GM19099 (cell line): ENCODE data around the gene CDS2.

Experiments used
- POLR2A ChIP-seq: IDR thresholded peaks from 3 replicates; pipeline ENCODE4 v1.6.1; 2011; ENCODE audit warnings: low read depth; ENCODE audit not compliant: insufficient read length; ENCODE audit errors: extremely low read depth

Gene CDS2

DNA sequence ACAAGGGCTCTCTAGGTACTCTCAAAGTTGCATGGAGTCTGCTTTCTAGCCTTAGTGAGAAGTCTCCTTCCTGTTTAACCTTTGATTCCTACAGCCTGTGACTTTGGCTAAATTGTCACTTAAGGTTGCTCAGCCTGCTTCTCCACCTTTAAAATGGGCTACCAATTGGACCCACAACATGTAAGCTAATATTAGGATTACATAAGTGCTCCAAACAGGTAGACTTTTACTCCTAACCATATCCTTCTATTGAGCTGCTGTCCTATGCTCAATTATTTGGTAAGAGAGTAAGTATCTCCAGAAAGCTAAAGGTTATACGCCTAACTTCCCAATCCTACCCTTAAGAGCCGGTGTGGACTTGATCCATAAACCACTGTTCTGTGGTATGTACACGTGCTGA is 9.9 kb upstream of the CDS2 start:
- TF ChIP-seq POLR2A, result no peak

DNA sequence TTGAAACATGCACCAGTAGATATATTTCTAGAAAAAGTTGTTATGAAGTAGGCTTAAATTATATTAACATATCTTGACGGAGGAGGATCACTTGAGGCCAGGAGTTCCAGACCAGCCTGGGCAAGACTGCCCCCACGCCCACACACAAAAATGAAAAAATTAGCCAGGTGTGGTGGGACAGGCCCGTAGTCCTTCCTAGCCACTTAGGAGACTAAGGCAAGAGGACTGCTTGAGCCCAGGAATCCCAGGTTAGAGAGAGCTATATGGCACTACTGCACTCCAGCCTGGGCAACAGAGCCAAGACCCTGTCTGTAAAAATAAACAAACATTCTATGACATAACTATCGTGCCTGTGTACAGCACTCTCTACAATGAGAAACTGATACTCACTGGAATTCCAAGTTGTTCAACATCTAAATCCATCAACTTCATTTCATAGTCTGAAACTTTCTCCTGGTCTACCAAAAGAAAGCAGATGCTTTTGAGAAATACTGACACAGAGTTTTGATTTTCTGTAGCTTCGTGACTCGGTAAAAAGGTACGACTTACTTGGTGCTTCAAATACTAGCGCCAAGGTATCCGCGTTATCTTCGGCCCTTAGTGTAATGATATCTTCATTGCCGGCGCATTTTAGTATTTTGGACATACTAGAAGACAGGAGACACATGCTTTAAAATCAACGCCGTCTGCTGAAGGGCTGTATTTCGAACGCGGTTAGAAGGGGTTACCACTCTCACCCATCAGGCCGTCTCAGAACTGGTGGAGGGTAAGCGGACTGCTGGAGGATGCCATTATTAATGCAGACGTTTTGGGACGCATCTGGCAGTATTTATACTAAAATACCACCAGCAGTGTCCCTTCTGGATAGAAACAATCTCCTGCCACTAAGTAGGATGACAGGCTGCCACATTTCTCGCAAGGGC is 8.3 kb upstream of the CDS2 start:
- TF ChIP-seq POLR2A, result no peak

DNA sequence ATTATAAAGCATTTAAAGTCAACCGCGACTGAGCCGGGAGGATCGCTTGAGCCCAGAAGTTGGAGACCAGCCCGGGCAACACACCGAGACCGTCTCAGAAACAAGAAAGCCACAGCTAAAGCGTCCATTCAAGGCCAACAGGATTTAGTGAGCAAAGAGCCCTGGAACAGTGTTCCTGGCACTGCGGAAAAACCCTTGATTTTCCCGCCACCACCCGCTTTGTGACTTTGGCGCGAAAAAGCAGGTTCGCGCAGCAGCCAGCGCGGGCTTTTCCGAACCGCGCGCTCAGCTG is 7.7 kb upstream of the CDS2 start:
- no peak for TF ChIP-seq POLR2A

DNA sequence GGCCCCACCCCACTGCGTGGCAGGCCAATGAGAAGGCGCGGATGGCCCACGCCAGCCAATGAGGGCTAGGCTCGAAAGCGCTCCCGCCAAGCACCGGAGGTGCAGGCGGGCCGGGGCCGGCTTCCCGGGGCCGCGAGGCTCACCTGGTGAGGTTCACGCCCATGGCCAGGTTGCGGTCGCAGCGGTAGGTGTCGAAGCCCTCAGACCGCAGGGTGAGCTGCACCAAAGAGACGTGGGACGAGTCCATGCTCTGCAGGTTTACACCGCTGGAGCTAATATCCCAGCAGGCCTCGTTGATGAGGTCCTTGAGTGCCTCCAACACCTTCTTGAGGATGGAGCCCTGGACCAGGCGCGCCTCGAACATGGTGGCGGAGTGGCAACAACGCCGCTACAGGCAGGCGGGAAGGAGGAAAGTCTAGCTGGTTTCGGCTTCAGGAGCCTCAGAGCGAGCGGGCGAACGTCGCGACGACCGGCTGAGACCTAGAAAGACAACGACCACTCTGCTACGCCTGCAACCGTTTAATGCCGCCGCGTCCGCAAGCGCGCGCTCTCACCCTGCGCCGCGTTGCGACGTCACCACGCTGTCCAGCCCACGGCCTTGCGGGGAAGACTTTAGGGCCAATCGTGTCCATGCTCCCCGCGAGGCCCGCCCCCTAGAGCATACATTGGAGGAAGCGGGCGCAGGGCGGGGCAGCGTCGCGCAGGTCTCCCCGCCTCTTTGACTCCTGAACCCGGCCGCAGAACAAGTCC is 7.2 kb upstream of the CDS2 start, which contains the start of gene PCNA:
PCNA (minus strand) TSS at position 524 of the 750 bp plus-strand sequence; CDS start at position 364, 160 bp downstream.
- peak; percentile 99 for TF ChIP-seq POLR2A

DNA sequence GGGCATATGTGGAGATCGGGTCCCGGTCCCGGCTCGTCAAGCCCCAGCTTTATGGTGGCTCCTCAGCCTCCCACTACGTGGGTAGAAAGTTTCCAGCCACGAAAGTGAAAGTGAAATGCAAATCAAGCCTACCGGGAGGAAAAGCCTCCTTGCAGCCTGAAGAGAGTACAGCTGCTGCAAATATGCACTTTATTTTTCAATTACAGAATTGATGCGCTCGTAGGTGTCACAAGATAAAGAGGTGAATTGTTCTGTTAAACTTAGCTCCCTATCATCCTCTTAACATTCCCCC is 6.7 kb upstream of the CDS2 start:
- peak; percentile 74 for TF ChIP-seq POLR2A

DNA sequence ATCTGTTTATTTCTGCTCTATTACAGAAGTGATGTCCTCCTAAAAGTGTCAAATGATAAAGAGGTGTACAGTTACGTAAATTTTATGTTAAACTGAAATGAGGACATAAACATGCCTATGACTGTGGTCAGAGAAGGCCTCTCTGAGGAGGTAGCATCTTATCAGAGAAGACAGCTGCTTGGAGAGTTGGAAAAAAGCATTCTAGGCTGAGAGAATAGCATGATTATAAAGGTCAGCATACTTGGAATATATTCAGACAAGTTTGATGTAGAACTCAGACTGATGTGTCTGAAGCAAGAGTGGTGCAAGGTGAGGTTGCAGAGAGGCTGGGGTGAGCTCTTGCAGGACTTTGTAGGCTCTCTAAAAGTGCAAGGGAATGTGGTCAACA is 3.9 kb upstream of the CDS2 start:
- no peak for TF ChIP-seq POLR2A

DNA sequence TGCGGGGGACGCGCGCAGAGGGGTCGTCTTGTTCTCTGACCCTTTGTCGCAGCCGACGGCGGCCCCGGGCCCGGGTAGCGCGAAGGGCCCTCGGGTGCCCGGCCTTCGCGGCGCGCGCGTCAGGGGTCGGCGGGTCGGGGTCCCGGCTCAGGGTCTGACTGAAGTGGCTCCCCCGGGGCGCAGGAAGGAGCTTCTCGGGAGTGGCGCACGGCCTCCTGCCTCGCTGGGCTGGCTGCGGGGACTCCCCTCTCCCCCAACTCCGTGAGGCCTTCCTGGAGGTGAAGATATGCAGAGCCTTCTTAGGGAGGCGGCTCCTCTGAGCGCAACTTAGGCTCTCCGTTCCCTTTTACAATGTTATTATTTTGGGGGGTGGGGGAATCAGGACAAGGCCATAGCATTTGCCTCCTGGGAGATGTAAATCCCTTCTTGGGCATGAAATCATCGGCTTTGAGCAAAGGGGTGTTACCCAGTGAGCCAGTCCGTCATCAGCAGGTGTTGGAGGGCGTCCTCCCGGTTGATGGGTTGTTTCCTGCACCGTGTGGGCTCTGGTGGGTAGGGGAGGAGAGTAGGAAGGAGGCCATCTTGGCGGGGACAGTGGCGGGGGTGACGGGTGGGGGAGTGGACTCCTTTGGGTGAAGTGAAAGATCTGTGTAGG is 523 bp downstream of the CDS2 start:
- peak; percentile 22 for TF ChIP-seq POLR2A

DNA sequence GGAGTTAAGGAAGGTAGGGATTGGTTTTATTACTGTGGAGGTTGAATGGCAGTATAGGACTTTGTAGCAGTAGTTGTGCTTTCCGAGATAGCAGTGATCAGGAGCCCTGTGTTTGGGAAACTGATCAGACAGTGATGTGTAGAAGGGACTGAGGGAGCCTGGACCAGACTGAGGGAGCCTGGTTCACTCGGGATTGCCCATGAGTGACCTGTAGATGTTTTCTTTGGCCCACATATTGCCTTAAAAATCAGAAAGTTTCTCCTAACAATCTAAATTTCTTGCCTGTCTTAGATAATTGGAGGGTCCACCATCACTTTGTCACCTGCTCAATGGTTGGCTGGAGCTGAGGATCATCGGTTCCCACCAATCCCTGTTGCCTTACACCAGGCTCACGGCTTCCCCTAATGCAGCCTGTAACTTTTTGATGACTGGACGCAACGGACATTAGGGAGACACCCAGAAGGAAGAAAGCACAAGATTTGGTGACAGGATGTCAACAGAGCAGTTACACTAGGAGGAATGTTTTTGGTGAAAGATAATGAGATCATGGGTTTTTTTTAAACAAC is 1.1 kb downstream of the CDS2 start:
- no peak for TF ChIP-seq POLR2A

DNA sequence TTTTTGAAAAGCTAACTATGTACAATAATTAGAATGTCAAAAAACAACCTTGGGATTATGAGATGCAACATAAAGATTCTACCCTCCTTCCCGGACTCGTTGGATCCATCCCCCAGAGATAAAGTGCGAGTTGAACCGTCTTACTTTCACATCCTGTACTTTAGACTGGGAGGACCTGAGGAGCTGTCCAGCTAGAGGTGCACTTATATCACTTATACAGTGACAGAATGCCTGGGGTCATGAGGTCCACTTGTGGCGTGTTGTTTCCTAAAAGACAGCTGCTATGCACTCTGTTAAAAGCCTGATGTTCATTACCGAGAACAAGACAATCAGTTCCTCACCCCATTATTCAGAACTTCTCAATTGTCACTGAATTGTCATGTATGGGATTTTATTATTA is 2.1 kb downstream of the CDS2 start:
- TF ChIP-seq POLR2A, result no peak

GRCh38 chr20:5131502-5131901 is 4.7 kb downstream of the CDS2 start:
- TF ChIP-seq POLR2A, result no peak

DNA sequence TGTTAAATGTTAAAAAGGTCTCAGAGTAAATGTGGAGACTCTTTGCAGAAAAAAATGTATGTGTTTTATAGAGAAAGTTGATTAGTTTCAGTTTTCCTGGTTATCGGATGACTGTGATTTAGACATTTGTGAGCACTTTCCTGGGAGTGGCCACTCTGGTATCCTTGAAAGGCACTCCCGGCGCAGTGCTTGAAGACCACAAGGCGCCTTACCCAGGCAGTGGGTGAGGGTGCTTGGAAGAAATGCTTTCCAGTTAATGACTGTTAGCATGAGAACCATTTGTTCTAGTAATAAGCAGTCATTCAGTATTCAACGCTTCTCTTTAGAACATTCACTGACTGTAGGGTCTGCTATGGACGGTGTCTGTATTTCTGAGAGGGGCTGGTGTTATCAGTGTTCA is 7.2 kb downstream of the CDS2 start:
- TF ChIP-seq POLR2A, result no peak

DNA sequence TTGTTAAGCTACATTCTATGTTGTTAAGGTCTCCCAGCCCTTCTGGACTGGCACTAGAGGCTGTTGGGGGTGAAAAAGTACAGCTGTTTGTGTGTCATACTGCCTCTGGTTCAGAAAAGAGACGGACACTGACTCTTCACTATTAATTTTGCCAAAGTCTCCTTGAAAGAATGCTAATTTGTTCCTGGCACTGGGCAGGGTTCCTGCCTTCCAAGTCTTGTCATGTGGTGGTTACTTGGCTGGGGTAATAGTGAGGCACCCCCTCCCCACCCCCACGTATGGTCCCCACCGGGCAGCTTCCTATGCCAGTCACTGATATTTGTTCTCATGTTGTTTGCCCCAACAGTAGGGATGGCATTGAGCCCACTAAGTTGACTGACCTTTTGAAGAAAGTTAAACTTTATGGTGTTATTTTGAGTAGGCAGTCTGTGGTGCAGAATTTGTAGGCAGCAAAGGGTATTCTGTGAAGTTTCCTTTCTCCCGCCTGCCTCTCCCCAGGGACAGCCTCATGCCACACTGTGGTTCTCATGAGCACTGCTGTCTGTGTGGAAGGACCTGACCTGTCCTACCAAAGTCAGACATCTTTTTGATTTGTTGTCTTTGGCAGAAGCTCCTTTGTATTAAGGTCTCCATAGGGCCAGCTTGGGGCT is 8.7 kb downstream of the CDS2 start:
- no peak for TF ChIP-seq POLR2A

GRCh38 chr20:5136096-5136495 is 9.3 kb downstream of the CDS2 start:
- TF ChIP-seq POLR2A, result no peak

DNA sequence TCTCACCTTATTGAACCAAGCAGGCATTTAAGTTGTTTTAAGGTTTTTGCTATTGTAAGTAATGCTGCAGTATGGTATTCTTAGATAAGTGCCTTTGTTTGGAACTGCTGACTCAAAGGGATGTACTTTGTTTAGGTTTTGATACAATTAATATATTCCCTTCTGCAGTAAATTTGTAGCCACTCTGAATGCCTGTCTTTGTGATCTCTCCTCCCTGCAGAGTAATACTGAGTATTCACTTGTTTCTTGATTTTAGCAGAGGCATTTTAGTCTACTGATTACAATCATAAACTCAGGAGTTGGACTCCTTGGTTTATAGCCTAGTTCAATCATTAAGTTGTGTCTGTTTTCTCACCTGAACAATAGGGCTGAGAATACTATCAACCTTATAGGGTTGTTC is 13.4 kb downstream of the CDS2 start:
- no peak for TF ChIP-seq POLR2A

DNA sequence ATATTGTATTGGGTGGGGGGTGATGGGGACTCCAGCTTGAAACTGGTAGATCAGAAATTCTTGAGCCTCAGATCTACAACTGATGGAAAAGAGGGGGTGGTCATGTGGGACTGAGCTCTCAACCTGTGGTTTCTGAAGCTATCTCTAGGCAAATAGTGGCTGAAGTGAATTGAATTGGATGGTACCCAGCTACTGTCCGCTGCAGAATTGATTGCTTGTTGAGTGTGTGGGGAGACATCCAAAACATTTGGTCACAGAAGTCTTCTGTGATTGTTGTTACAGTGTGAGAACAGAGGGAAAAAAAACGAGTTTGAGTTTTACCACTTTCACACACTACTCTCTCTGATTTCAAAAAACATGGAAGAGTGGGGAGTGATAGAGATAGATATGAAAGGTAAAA is 14.8 kb downstream of the CDS2 start:
- no peak for TF ChIP-seq POLR2A
